ENCODE measurements around the gene COX6B2. TPM values are rescaled to one million over a fixed set of nuclear protein-coding genes. Genes with fewer than 3 reads are reported as not detected.
A peak's percentile ranks its signal among the peaks of the same experiment; 100 is the strongest.

COX6B2 gene
- total and polyA plus RNA-seq, 2 of the 13 experiments (the other 11 are each of a cell fraction or from before 2014, with no cell fraction given): 0.21 TPM; not detected in 1

DNA sequence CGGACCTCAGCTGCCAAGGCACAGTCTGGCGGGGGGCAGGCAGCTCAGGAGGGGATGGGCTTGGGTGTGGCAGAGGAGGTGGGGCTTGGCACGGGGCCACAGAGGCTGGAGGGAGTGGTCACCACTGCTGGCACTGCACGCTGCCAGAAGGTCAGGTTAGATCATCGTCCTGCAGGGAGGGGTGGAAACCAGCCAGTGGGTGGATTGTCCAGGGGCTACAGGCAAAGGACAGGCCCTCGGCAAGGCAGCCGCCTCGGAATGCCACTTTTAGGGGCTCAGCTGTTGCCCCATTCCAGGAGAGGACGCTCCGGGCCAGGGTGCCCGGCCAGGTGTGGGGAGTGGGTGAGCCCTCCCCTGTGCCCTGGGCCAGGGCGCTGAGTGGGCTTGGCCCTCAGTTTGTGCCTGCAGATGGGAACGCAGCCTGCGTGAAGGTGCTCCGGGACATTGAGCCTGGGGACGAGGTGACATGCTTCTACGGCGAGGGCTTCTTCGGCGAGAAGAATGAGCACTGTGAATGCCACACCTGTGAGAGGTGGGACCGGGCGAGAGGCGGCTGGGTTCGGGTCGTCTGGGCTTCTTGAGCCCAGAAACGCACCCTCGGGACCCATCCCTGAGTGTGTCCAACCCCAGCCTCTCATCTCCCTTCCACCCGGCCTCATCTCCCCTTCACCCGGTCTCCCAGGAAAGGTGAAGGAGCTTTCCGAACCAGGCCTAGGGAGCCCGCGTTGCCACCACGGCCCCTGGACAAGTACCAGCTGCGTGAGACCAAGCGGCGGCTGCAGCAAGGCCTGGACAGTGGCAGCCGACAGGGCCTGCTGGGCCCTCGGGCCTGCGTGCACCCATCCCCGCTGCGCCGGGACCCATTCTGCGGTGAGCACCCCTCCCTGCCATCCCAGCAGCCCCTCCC is 8.4 kb downstream of the COX6B2 start (continued):
- TF ChIP-seq, protein P1, sequence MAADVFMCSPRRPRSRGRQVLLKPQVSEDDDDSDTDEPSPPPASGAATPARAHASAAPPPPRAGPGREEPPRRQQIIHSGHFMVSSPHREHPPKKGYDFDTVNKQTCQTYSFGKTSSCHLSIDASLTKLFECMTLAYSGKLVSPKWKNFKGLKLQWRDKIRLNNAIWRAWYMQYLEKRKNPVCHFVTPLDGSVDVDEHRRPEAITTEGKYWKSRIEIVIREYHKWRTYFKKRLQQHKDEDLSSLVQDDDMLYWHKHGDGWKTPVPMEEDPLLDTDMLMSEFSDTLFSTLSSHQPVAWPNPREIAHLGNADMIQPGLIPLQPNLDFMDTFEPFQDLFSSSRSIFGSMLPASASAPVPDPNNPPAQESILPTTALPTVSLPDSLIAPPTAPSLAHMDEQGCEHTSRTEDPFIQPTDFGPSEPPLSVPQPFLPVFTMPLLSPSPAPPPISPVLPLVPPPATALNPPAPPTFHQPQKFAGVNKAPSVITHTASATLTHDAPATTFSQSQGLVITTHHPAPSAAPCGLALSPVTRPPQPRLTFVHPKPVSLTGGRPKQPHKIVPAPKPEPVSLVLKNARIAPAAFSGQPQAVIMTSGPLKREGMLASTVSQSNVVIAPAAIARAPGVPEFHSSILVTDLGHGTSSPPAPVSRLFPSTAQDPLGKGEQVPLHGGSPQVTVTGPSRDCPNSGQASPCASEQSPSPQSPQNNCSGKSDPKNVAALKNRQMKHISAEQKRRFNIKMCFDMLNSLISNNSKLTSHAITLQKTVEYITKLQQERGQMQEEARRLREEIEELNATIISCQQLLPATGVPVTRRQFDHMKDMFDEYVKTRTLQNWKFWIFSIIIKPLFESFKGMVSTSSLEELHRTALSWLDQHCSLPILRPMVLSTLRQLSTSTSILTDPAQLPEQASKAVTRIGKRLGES (CRISPR knock-in tag; IDR thresholded peaks at IDR 0.05; ENCODE audit: borderline replicate concordance): no peak
- TF ChIP-seq, protein P2, sequence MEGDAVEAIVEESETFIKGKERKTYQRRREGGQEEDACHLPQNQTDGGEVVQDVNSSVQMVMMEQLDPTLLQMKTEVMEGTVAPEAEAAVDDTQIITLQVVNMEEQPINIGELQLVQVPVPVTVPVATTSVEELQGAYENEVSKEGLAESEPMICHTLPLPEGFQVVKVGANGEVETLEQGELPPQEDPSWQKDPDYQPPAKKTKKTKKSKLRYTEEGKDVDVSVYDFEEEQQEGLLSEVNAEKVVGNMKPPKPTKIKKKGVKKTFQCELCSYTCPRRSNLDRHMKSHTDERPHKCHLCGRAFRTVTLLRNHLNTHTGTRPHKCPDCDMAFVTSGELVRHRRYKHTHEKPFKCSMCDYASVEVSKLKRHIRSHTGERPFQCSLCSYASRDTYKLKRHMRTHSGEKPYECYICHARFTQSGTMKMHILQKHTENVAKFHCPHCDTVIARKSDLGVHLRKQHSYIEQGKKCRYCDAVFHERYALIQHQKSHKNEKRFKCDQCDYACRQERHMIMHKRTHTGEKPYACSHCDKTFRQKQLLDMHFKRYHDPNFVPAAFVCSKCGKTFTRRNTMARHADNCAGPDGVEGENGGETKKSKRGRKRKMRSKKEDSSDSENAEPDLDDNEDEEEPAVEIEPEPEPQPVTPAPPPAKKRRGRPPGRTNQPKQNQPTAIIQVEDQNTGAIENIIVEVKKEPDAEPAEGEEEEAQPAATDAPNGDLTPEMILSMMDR (CRISPR knock-in tag; IDR thresholded peaks at IDR 0.05): no peak

DNA sequence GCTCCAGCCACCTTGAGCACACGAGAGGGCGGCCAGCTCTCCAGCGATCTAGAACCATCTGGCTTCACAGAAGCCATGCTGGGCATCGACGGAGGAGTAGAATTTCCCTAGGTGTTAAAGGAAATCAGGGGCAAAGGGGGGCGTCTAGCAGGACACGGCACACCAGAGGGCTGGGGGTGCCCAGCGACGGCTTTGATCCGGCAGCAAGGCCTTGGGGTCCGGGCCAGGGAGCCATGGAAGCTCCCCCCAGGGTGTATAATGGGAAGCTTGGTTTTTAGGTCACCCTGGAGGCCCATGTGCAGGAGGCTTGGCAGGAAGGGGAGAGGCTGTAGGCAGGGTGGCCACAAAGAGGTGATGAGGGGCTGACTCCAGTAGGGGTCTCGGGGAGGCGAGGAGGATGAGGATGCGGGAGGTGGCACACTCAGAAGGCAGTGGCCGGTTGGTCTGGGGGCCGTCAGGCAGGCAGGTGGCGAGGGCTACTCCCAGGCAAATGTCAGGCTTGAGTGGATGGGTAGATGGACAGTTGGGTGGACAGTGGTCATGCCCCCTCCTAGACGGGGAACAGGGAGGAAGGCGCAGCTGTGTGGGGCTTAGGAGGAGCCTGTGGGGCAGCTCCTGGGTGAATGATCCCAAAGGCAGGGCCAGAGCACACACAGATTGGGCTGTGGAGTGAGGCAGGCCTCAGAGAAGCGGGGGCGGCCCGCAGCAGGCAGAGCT is 9.3 kb downstream of the COX6B2 start:
- ATAC-seq (no peak), DNase-seq (ENCODE audit: low spot score) (no peak), FAIRE-seq (no peak)
- Histone ChIP-seq H3K9ac (ENCODE audit: insufficient read depth, low read depth, low read length) (no peak overlapping the region), H4K20me1 (ENCODE audit: insufficient read depth, low read length) (peaks cover 3% of the 10 kb centered on the region; the same call in 1 of the 2 replicates), H3K36me3 (replicated peaks in 1 of 2; ENCODE audit: control insufficient read depth in 1 of 2, insufficient read depth in 2 of 2, low read length in 2 of 2) (peaks cover 2 to 7% of the 10 kb centered on the region in 2 experiments; a peak in 3 of 5 replicates), H3K27me3 (ENCODE audit: control insufficient read depth in 1 of 2, insufficient read depth in 2 of 2, low read length in 2 of 2) (no peaks in the 10 kb centered on the region; a peak in 2 of 5 replicates), H3K4me1 (ENCODE audit: insufficient read depth, low read length) (peaks cover 12% of the 10 kb centered on the region), H2AFZ (ENCODE audit: low read length) (no peak overlapping the region), H3K79me2 (ENCODE audit: insufficient read depth, low read length) (peaks cover 2% of the 10 kb centered on the region), H3K9me3 (ENCODE audit: low read length) (no peaks in the 10 kb centered on the region), H3K4me3 (replicated peaks in 1 of 3; ENCODE audit: insufficient read depth in 1 of 3, low read depth in 2 of 3, low read length in 3 of 3) (no peak overlapping the region), H3K4me2 (ENCODE audit: low read depth, low read length) (no peak overlapping the region), H3K27ac (ENCODE audit: extremely low read length, insufficient read depth, low read length) (no peak overlapping the region)
- intact Hi-C loops (cut with micrococcal nuclease; ENCODE audit: unreplicated experiment) (no loop called here), in situ Hi-C loops (cut with HindIII; ENCODE audit: extremely low pct_ligation_motif_present, low pct_unique_long_range_greater_than_20kb) (no loop called here)
- ChIA-PET CTCF (ENCODE audit: low intra/inter-chr PET ratio, low total read pairs) (no interaction called here), POLR2A (no interaction called here)
- TF ChIP-seq RBFOX2 (IDR thresholded peaks at IDR 0.05; ENCODE audit: low read depth, low read length) (0 out of 2 replicates have a peak, but pooled peaks have one; percentile 17), PPARG (CRISPR knock-in tag; conservative IDR thresholded peaks at IDR 0.05) (no peak)
- no TSS peak for BruUV-seq (replicated peaks)
- 91% methylated on average over 21 of the region's 22 CpGs for WGBS (ENCODE audit: low lambda C conversion rate)

Data from HepG2 (cell line).